SW 1271 (cell line): Measurements from ENCODE around the gene GRAP2.

Source experiments
- DNase-seq, 2 experiments: peaks; one replicate each; lab custom pipeline; 2025; lab: John Stamatoyannopoulos, UW

Gene GRAP2

DNA sequence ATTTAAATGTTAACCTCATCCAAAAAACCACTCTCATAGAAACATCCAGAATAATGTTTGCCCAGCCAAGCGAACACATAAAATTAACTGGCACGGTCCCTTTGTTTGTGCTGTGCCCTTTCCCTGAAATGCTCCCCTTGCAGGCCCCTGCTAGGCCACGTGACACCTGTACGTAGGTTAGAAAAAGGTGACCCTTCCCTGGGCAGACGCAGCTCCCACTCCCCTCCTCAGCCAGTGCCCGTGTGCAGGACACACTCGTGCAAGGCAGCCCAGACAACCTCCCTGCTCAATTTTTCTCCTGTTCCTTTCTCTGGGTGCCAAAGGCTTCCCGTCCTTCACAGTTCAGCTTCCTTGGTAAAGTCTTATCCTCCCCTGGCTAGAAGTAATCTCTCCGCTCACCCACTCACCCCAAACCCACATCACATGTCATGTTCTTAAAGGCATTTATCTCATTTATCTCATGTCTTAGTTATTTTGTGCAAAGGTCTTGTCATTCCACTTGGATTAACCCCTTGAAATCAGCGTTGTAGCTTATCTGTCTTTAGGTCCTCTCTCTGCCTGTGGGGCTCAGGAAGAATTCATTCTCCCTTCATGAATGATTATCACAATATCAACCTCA, 114.6 kb downstream of the GRAP2 start:
- no peak for DNase-seq

DNA sequence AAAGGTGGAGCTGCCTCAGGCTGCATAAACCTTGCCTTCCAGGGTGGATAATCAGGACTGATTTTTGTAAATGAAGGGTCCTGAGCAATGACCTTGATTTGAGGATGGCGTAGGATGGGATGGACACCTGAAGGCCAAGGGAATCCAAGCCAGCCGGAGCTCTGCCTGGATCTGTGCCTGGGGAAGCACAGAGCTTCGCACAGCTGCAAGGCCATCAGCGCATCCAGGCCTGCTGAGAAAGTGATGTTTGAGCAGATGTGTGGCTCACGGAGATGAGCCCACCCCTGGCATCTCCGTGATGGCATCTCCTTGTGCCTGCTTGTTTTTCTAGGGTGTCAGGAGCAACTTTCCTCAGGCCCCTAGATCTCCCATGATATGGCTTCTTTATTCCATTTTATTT, 117.2 kb downstream of the GRAP2 start:
- DNase-seq = no peak

DNA sequence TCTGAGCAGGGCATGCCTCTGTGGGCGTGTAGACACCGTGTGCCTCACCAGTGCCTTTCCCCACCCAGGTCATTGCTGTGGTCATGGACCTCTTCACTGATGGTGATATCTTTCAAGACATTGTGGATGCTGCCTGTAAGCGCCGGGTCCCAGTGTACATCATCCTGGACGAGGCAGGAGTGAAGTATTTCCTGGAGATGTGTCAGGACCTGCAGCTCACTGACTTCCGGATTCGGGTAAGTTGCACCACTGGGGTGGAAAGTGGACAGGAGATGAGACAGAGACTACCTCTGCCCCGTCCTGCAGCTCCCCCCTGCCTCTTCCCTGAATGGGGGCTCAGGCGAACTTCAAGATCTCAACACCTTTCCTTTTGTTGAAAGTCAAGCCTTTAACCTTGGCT, 118.2 kb downstream of the GRAP2 start:
- DNase-seq = no peak

- no peak for DNase-seq
Measured at GRCh38 chr22:40020956-40021355, 120.1 kb downstream of the GRAP2 start.

DNA sequence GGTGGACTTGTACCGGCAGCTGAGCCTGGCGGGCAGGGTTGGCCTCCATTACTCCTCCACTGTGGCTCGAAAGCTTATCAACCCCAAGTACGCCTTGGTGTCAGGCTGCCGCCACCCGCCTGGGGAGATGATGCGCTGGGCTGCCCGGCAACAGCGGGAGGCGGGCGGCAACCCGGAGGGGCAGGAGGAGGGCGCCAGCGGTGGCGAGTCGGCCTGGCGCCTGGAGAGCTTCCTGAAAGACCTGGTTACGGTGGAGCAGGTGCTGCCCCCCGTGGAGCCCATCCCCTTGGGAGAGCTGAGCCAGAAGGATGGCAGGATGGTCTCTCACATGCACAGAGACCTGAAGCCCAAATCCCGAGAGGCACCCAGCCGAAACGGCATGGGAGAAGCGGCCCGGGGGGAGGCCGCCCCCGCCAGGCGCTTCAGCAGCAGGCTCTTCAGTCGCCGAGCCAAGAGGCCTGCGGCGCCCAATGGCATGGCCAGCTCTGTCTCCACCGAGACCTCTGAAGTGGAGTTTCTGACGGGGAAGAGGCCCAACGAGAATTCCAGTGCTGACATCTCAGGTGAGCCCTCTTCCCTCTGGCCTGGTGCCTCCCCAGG, 120.6 kb downstream of the GRAP2 start:
- DNase-seq = no peak

DNA sequence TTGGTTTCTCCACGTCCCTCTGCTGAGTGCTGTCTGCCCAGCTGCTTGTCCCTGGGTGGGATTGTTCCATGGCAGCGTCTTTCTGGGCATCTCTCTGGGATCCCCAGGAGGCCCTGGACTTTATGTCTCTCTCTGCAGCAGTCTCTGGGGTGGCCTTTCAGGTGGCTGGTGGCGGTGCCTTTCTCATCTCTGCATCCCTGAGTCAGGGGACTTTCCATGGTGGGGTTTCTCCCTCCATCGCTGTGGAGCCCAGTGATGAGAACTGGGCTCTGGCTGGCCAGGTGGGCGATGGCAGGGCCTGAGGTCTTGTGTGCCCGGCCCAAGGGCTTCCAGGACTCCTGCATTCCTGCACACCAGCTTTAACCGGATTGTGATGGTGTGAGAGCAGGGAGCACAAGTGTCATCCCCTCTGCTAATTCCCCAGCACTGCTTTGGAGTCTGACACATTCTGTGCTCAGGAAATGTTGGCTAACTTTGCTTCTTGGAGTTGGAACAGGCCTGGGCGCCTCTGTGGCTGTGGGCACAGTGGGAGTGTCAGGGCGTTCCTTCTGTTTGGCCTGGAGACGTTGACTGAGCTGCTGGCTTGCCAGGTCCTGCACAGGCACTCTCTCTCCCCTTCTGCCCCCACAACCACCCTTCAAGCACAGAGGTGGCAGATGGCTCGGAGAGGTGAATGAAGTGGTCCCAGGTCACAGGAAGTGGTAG, 121.8 kb downstream of the GRAP2 start:
- DNase-seq = no peak
